ENCODE data around the gene DHRSX. TPM values are rescaled to one million over a fixed set of nuclear protein-coding genes. Genes with fewer than 3 reads are reported as not detected.

Gene DHRSX
- total and polyA plus RNA-seq, 2 of the 13 experiments (the other 11 are each of a cell fraction or from before 2014, with no cell fraction given), result 15.5 to 24.3 TPM

GRCh38 chrX:2466876-2467656, 33.7 kb downstream of the DHRSX start (continued):
- TF ChIP-seq ZNF138 (CRISPR knock-in tag; IDR thresholded peaks at IDR 0.05; ENCODE audit: low read depth), result no peak
- no peak for TF ChIP-seq KDM1A (CRISPR knock-in tag; IDR thresholded peaks at IDR 0.05)
- no peak for TF ChIP-seq ARNT (IDR thresholded peaks at IDR 0.05)
- no peak for TF ChIP-seq SOX13 (IDR thresholded peaks at IDR 0.05)
- TF ChIP-seq SOX13 (CRISPR knock-in tag; conservative IDR thresholded peaks at IDR 0.05 in 1 of 2, IDR thresholded peaks at IDR 0.05 in 1 of 2), result no peak; a peak in 1 of 4 replicates
- TF ChIP-seq TSC22D2 (CRISPR knock-in tag; IDR thresholded peaks at IDR 0.05; ENCODE audit: borderline replicate concordance), result no peak
- TF ChIP-seq PRDM15 (CRISPR knock-in tag; IDR thresholded peaks at IDR 0.05), result no peak
- TF ChIP-seq ZMYM3 (CRISPR knock-in tag; IDR thresholded peaks at IDR 0.05), result peak; percentile 29
- no peak for TF ChIP-seq CBFB (CRISPR knock-in tag; IDR thresholded peaks at IDR 0.05)
- 0 out of 2 replicates have a peak, but pooled peaks have one; percentile 20 for TF ChIP-seq ZFX (CRISPR knock-in tag; IDR thresholded peaks at IDR 0.05; ENCODE audit: low read depth)
- TF ChIP-seq ZSCAN20 (CRISPR knock-in tag; IDR thresholded peaks at IDR 0.05; ENCODE audit: borderline replicate concordance), result no peak
- no peak for TF ChIP-seq PHF5A (CRISPR knock-in tag; IDR thresholded peaks at IDR 0.05; ENCODE audit: low read depth, unreplicated experiment)
- TF ChIP-seq IKZF5 (CRISPR knock-in tag; IDR thresholded peaks at IDR 0.05), result no peak
- no peak for TF ChIP-seq SP5 (CRISPR knock-in tag; IDR thresholded peaks at IDR 0.05; ENCODE audit: borderline replicate concordance, low read depth)
- no peak for TF ChIP-seq HOXD1 (CRISPR knock-in tag; IDR thresholded peaks at IDR 0.05)
- TF ChIP-seq JUN (CRISPR knock-in tag; IDR thresholded peaks at IDR 0.05), result no peak
- no peak for TF ChIP-seq KLF16 (CRISPR knock-in tag; IDR thresholded peaks at IDR 0.05)
- no peak for TF ChIP-seq GPBP1L1 (CRISPR knock-in tag; IDR thresholded peaks at IDR 0.05)
- TF ChIP-seq SOX6 (IDR thresholded peaks at IDR 0.05), result no peak
- 0 out of 2 replicates have a peak, but pooled peaks have one; percentile 41 for TF ChIP-seq SOX6 (CRISPR knock-in tag; IDR thresholded peaks at IDR 0.05)
- no peak for TF ChIP-seq ZSCAN22 (CRISPR knock-in tag; IDR thresholded peaks at IDR 0.05)

Data from HepG2 (cell line).